H9 (cell line): ENCODE results near the gene ARFGAP1. TPM values are rescaled to one million over a fixed set of nuclear protein-coding genes. Genes with fewer than 3 reads are reported as not detected.
A peak's percentile ranks its signal among the peaks of the same experiment; 100 is the strongest.

Source experiments
- DNase-seq: peaks from one replicate; pipeline ENCODE4 v3.0.0-alpha.2; 2017
- H2AFZ ChIP-seq: one replicate; pipeline ENCODE4 v1.6.1; 2013; ENCODE audit warnings: mild to moderate bottlenecking, low read length, control low read depth, moderate library complexity
- H2AK5ac ChIP-seq: 2 replicates; pipeline ENCODE4 v1.6.1; 2013; ENCODE audit warnings: low read length, control low read depth, mixed read lengths; ENCODE audit not compliant: insufficient read length
- H2BK120ac ChIP-seq: one replicate; pipeline ENCODE4 v1.6.1; 2013; ENCODE audit warnings: low read depth, mild to moderate bottlenecking, low read length, control low read depth, inconsistent platforms; ENCODE audit not compliant: poor library complexity, severe bottlenecking
- H2BK12ac ChIP-seq: 2 replicates; pipeline ENCODE4 v1.6.1; 2013; ENCODE audit warnings: low read length, control low read depth, mixed read lengths, low read depth; ENCODE audit not compliant: insufficient read length
- H2BK15ac ChIP-seq: 2 replicates; pipeline ENCODE4 v1.6.1; 2013; ENCODE audit warnings: low read depth, low read length, control low read depth
- H2BK20ac ChIP-seq: one replicate; pipeline ENCODE4 v1.6.1; 2013; ENCODE audit warnings: low read depth, mild to moderate bottlenecking, low read length, control low read depth, inconsistent platforms; ENCODE audit not compliant: poor library complexity, severe bottlenecking
- H2BK5ac ChIP-seq: 2 replicates; pipeline ENCODE4 v1.6.1; 2013; ENCODE audit warnings: low read length, control low read depth, mixed read lengths; ENCODE audit not compliant: insufficient read length
- H3K14ac ChIP-seq: 2 replicates; pipeline ENCODE4 v1.6.1; 2013; ENCODE audit warnings: low read length, control low read depth; ENCODE audit not compliant: insufficient read depth
- H3K18ac ChIP-seq: 2 replicates; pipeline ENCODE4 v1.6.1; 2013; ENCODE audit warnings: low read depth, mild to moderate bottlenecking, mixed read lengths, low read length, control low read depth; ENCODE audit not compliant: insufficient read length
- H3K23ac ChIP-seq: 2 replicates; pipeline ENCODE4 v1.6.1; 2013; ENCODE audit warnings: low read length, control low read depth, mixed read lengths, low read depth; ENCODE audit not compliant: insufficient read length
- H3K23me2 ChIP-seq: 2 replicates; pipeline ENCODE4 v1.6.1; 2013; ENCODE audit warnings: low read depth, mild to moderate bottlenecking, mixed read lengths, low read length, control low read depth; ENCODE audit not compliant: insufficient read length, poor library complexity, severe bottlenecking
- H3K27ac ChIP-seq: 2 replicates; pipeline ENCODE4 v1.5.1; 2013; ENCODE audit warnings: low read length, control low read depth, mixed read lengths, low read depth; ENCODE audit not compliant: insufficient read length
- H3K27me3 ChIP-seq: 2 replicates; pipeline ENCODE4 v1.6.1; 2013; ENCODE audit warnings: low read length, control low read depth, inconsistent platforms; ENCODE audit not compliant: insufficient read depth
- H3K4ac ChIP-seq: 2 replicates; pipeline ENCODE4 v1.6.1; 2013; ENCODE audit warnings: low read depth, mild to moderate bottlenecking, control low read depth, inconsistent platforms, low read length, moderate library complexity
- H3K4me1 ChIP-seq: 2 replicates; pipeline ENCODE4 v1.6.1; 2013; ENCODE audit warnings: low read length, control low read depth, inconsistent platforms; ENCODE audit not compliant: insufficient read depth
- H3K4me2 ChIP-seq: 2 replicates; pipeline ENCODE4 v1.6.1; 2013; ENCODE audit warnings: low read length, control low read depth, mixed read lengths; ENCODE audit not compliant: insufficient read length, insufficient read depth
- H3K56ac ChIP-seq: 2 replicates; pipeline ENCODE4 v1.6.1; 2013; ENCODE audit warnings: low read depth, mild to moderate bottlenecking, mixed read lengths, low read length, control low read depth; ENCODE audit not compliant: insufficient read length
- H3K79me1 ChIP-seq: 2 replicates; pipeline ENCODE4 v1.6.1; 2013; ENCODE audit warnings: low read depth, mild to moderate bottlenecking, moderate library complexity, low read length, control low read depth, inconsistent platforms; ENCODE audit not compliant: insufficient read depth, poor library complexity, severe bottlenecking
- H3K79me2 ChIP-seq: 2 replicates; pipeline ENCODE4 v1.6.1; 2013; ENCODE audit warnings: low read length, control low read depth, inconsistent platforms; ENCODE audit not compliant: insufficient read depth
- H3K9ac ChIP-seq: 2 replicates; pipeline ENCODE4 v1.6.1; 2013; ENCODE audit warnings: low read length, control low read depth, mixed read lengths; ENCODE audit not compliant: insufficient read length; ENCODE audit errors: extremely low read depth
- H3K9me3 ChIP-seq: one replicate; pipeline ENCODE4 v1.6.1; 2013; ENCODE audit warnings: low read depth, low read length, inconsistent platforms; ENCODE audit not compliant: control insufficient read depth
- H3T11ph ChIP-seq: one replicate; pipeline ENCODE4 v1.6.1; 2013; ENCODE audit warnings: mild to moderate bottlenecking, low read length, control low read depth, inconsistent platforms
- H4K20me1 ChIP-seq: one replicate; pipeline ENCODE4 v1.6.1; 2013; ENCODE audit not compliant: control insufficient read depth, insufficient read length, insufficient read depth
- H4K5ac ChIP-seq: 2 replicates; pipeline ENCODE4 v1.6.1; 2013; ENCODE audit warnings: low read depth, mild to moderate bottlenecking, mixed read lengths, low read length, control low read depth; ENCODE audit not compliant: insufficient read length
- H4K8ac ChIP-seq: replicated peaks from 2 replicates; pipeline ENCODE4 v1.6.1; 2013; ENCODE audit warnings: low read length, control low read depth, mixed read lengths, low read depth; ENCODE audit not compliant: insufficient read length
- H4K91ac ChIP-seq: 2 replicates; pipeline ENCODE4 v1.6.1; 2013; ENCODE audit warnings: low read depth, mild to moderate bottlenecking, moderate library complexity, mixed read lengths, low read length, control low read depth; ENCODE audit not compliant: insufficient read length
- H3K27ac Mint-ChIP-seq, 3 experiments: 2 replicates in 2 of 3; 3 replicates in 1 of 3; pipeline ENCODE4 v1.8.0; 2020 to 2021; ENCODE audit warnings: mixed read lengths in 3 of 3, mild to moderate bottlenecking in 1 of 3, moderate library complexity in 1 of 3
- H3K27me3 Mint-ChIP-seq: 2 replicates; pipeline ENCODE4 v1.8.0; 2021; ENCODE audit warnings: low read depth, mild to moderate bottlenecking, moderate library complexity, mixed read lengths
- H3K36me3 Mint-ChIP-seq, 3 experiments: 2 replicates in 2 of 3; 3 replicates in 1 of 3; pipeline ENCODE4 v1.8.0; 2020 to 2021; ENCODE audit warnings: low read depth in 3 of 3, mixed read lengths in 3 of 3; ENCODE audit not compliant: insufficient read depth in 1 of 3
- H3K4me1 Mint-ChIP-seq, 2 experiments: 2 replicates each; pipeline ENCODE4 v1.8.0; 2020; ENCODE audit warnings: mixed read lengths in 2 of 2
- H3K4me3 Mint-ChIP-seq, 2 experiments: 2 replicates in 1 of 2; 3 replicates in 1 of 2; pipeline ENCODE4 v1.8.0; 2020 to 2021; ENCODE audit warnings: mild to moderate bottlenecking in 2 of 2, mixed read lengths in 2 of 2, moderate library complexity in 1 of 2
- H3K9me3 Mint-ChIP-seq, 2 experiments: 2 replicates in 1 of 2; 3 replicates in 1 of 2; pipeline ENCODE4 v1.8.0; 2020; ENCODE audit warnings: mild to moderate bottlenecking in 2 of 2, mixed read lengths in 2 of 2, moderate library complexity in 1 of 2
- CTCF ChIP-seq: fragments of 200-600 bp; sonication (generic); conservative IDR thresholded peaks from 3 replicates; pipeline ENCODE4 v1.8.0; 2021; ENCODE audit warnings: antibody characterized with exemption, mild to moderate bottlenecking
- WGBS: extraction: QIAGEN DNeasy Blood & Tissue Kit; methylation state at CpG from one replicate; pipeline ENCODE4 v1.1.7; 2013; ENCODE audit warnings: missing lambda C conversion rate, low lambda C conversion rate, mixed read lengths; ENCODE audit not compliant: insufficient read length; ENCODE audit errors: extremely low coverage; 5-methylcytosine and 5-hydroxymethylcytosine counted together
- total RNA-seq: library from RNA; stranded (reverse); gene quantifications from 2 replicates; pipeline ENCODE4 v1.2.1, GENCODE V29; 2021

ARFGAP1 gene
- total RNA-seq, 1 experiment from 2014 or later = 114 TPM

GRCh38 chr20:63317601-63318291 is 45.1 kb downstream of the ARFGAP1 start:
- no peak overlapping the region for H3K9ac ChIP-seq
- no peaks in the 10 kb centered on the region for H3K9me3 ChIP-seq
- Mint-ChIP-seq H3K27ac (peak overlapping the region in 1 of 3 experiments; percentile 82; a peak in 1 of 7 replicates), H3K9me3 (no peaks in the 10 kb centered on the region), H3K36me3 (no peaks in the 10 kb centered on the region), H3K4me3 (no peak overlapping the region), H3K27me3 (no peaks in the 10 kb centered on the region; the same call in 1 of the 2 replicates), H3K4me1 (peaks cover 0 to 3% of the 10 kb centered on the region in 2 experiments; a peak in 1 of 4 replicates)
- no peak overlapping the region for H3K4me2 ChIP-seq
- no peak overlapping the region for H3K18ac ChIP-seq
- no peak overlapping the region for H3K56ac ChIP-seq
- no peaks in the 10 kb centered on the region for H3K79me1 ChIP-seq
- no peak overlapping the region for H4K91ac ChIP-seq
- no peak overlapping the region for H2BK120ac ChIP-seq
- H2AFZ ChIP-seq = no peak overlapping the region
- H3K23me2 ChIP-seq = no peaks in the 10 kb centered on the region
- H4K5ac ChIP-seq = no peak overlapping the region
- H3K4ac ChIP-seq = no peak overlapping the region
- H2BK15ac ChIP-seq = no peak overlapping the region
- no peaks in the 10 kb centered on the region for H3K79me2 ChIP-seq
- DNase-seq = no peak
- H3K27me3 ChIP-seq = no peaks in the 10 kb centered on the region
- H3K4me1 ChIP-seq = no peaks in the 10 kb centered on the region
- H2AK5ac ChIP-seq = no peak overlapping the region
- no peak overlapping the region; the same call in 1 of the 2 replicates for H3K14ac ChIP-seq
- TF ChIP-seq CTCF = no peak
- H2BK20ac ChIP-seq = no peak overlapping the region
- H3K27ac ChIP-seq = no peak overlapping the region
- WGBS = no CpG with 5 or more reads among the region's 18 CpGs
- H3K23ac ChIP-seq = no peak overlapping the region
- no peak overlapping the region for H2BK12ac ChIP-seq
- no peak overlapping the region for H4K8ac ChIP-seq
- H3T11ph ChIP-seq = no peak overlapping the region
- H2BK5ac ChIP-seq = no peak overlapping the region
- H4K20me1 ChIP-seq = no peaks in the 10 kb centered on the region
